HEK293T (cell line): ENCODE data around the gene ITGA11.

Experiments used
- ARNT ChIP-seq: fragments of 450-650 bp; IDR thresholded peaks from 2 replicates; pipeline ENCODE4 v1.6.1; 2017; ENCODE audit warnings: mild to moderate bottlenecking
- BHLHE40 ChIP-seq: fragments of 450-650 bp; IDR thresholded peaks from 2 replicates; pipeline ENCODE4 v1.6.1; 2016; ENCODE audit warnings: mild to moderate bottlenecking, moderate library complexity, borderline replicate concordance
- CTBP1 ChIP-seq: fragments of 450-650 bp; IDR thresholded peaks from 2 replicates; pipeline ENCODE4 v1.6.1; 2016; ENCODE audit warnings: borderline replicate concordance
- FOXA1 ChIP-seq: fragments of 450-650 bp; IDR thresholded peaks from 2 replicates; pipeline ENCODE4 v1.6.1; 2016; ENCODE audit warnings: mild to moderate bottlenecking
- FOXK2 ChIP-seq: fragments of 450-650 bp; IDR thresholded peaks from 2 replicates; pipeline ENCODE4 v1.6.1; 2016; ENCODE audit warnings: mild to moderate bottlenecking
- FOXM1 ChIP-seq: fragments of 450-650 bp; IDR thresholded peaks from 2 replicates; pipeline ENCODE4 v1.6.1; 2017; ENCODE audit warnings: mild to moderate bottlenecking, borderline replicate concordance
- L3MBTL2 ChIP-seq: fragments of 450-650 bp; conservative IDR thresholded peaks from 2 replicates; pipeline ENCODE4 v1.6.1; 2016; ENCODE audit warnings: mild to moderate bottlenecking
- LEF1 ChIP-seq: fragments of 450-650 bp; IDR thresholded peaks from 2 replicates; pipeline ENCODE4 v1.6.1; 2017; ENCODE audit warnings: mild to moderate bottlenecking, borderline replicate concordance
- PKNOX1 ChIP-seq: fragments of 450-650 bp; IDR thresholded peaks from 2 replicates; pipeline ENCODE4 v1.6.1; 2016
- SP1 ChIP-seq: fragments of 450-650 bp; IDR thresholded peaks from 2 replicates; pipeline ENCODE4 v1.6.1; 2017
- SUZ12 ChIP-seq: fragments of 450-650 bp; IDR thresholded peaks from 2 replicates; pipeline ENCODE4 v1.6.1; 2016; ENCODE audit warnings: mild to moderate bottlenecking
- TARDBP ChIP-seq: fragments of 450-650 bp; IDR thresholded peaks from 2 replicates; pipeline ENCODE4 v1.6.1; 2016
- ZNF384 ChIP-seq: fragments of 450-650 bp; IDR thresholded peaks from 2 replicates; pipeline ENCODE4 v1.6.1; 2016

DNA sequence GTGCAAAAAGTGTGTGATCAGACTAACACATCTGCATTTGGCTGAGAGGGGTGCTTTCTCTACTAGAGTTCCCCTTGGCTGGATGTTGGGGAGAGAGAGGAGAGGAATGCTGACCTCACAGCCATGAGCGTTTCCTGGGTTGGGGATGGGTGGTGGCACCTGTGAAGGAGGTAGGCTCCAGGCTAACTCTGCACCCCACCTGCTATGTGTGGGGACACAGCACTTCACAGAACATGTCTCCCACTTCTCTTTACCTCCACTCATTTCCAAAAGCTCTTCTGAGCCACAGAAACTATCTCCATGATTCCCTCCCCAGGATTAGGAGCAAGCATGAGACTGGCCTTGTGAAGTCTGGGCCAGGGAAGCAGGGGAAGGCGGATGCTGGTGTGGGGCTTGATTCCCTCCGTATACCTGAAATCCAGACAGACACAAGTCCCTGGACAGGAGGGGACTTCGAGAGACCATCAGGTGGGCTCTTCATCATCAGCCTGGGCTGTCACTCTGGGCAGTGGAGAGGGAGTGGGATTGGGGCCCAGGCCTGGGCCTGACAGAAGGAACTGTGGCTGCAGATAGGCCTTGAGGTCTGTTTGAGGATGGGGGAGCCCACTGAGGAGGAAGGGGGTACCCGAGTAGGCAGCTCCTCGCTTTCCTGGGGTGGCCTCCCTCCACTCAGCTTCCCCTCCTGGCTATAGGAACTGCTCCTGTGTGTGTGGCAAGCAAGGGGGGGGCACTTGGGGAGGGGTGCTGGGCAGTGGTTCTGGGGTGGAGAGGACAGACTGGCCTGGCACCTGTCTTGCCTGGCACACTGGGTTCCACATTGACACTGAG is 113.7 kb downstream of the ITGA11 start:
- TF ChIP-seq SUZ12 (no peak), ARNT (no peak), L3MBTL2 (no peak), FOXM1 (no peak), BHLHE40 (no peak), FOXA1 (no peak), ZNF384 (no peak), SP1 (no peak), TARDBP (no peak), CTBP1 (no peak), FOXK2 (no peak), LEF1 (no peak), PKNOX1 (no peak)
